Neural crest cell (in vitro differentiated cells): ENCODE measurements around the gene MUL1. TPM values are rescaled to one million over a fixed set of nuclear protein-coding genes. Genes with fewer than 3 reads are reported as not detected.

Experiments used
- DNase-seq: peaks from one replicate; pipeline ENCODE4 v3.0.0; 2021; ENCODE audit warnings: low read depth, mixed read lengths, low spot score
- H3K27ac Mint-ChIP-seq: one replicate; pipeline ENCODE4 v1.8.0; 2021; ENCODE audit warnings: mild to moderate bottlenecking, mixed read lengths; ENCODE audit not compliant: unreplicated experiment
- H3K27me3 Mint-ChIP-seq: 2 replicates; pipeline ENCODE4 v1.8.0; 2021; ENCODE audit warnings: low read depth, mild to moderate bottlenecking, mixed read lengths
- H3K36me3 Mint-ChIP-seq: 2 replicates; pipeline ENCODE4 v1.8.0; 2021; ENCODE audit warnings: low read depth, mild to moderate bottlenecking, mixed read lengths
- H3K4me1 Mint-ChIP-seq: 2 replicates; pipeline ENCODE4 v1.8.0; 2021; ENCODE audit warnings: mixed read lengths
- H3K4me3 Mint-ChIP-seq: one replicate; pipeline ENCODE4 v1.8.0; 2021; ENCODE audit warnings: mild to moderate bottlenecking, mixed read lengths
- H3K9me3 Mint-ChIP-seq: 2 replicates; pipeline ENCODE4 v1.8.0; 2021; ENCODE audit warnings: mixed read lengths
- CTCF ChIP-seq: fragments of 200-600 bp; sonication (generic); conservative IDR thresholded peaks from 2 replicates; pipeline ENCODE4 v1.5.0; 2021; ENCODE audit warnings: antibody characterized with exemption, mild to moderate bottlenecking
- total RNA-seq: library from RNA; stranded (reverse); gene quantifications from 2 replicates; pipeline ENCODE4 v1.2.1, GENCODE V29; 2021

The MUL1 gene
- total RNA-seq, 1 donor from 2014 or later: 27.6 TPM

GRCh38 chr1:20538227-20538626 lies 30.3 kb upstream of the MUL1 start:
- Mint-ChIP-seq H3K9me3 (no peaks in the 10 kb centered on the region), H3K4me1 (no peaks in the 10 kb centered on the region), H3K27ac (no peak overlapping the region), H3K4me3 (no peak overlapping the region), H3K27me3 (peaks cover 91% of the 10 kb centered on the region), H3K36me3 (no peaks in the 10 kb centered on the region)
- DNase-seq: no peak
- TF ChIP-seq CTCF: no peak

GRCh38 chr1:20534659-20535417 lies 26.9 kb upstream of the MUL1 start:
- H3K4me3 Mint-ChIP-seq: no peak overlapping the region
- no peaks in the 10 kb centered on the region for H3K36me3 Mint-ChIP-seq
- no peaks in the 10 kb centered on the region for H3K4me1 Mint-ChIP-seq
- TF ChIP-seq CTCF: no peak
- H3K27me3 Mint-ChIP-seq: peaks cover 85% of the 10 kb centered on the region
- DNase-seq: no peak
- no peak overlapping the region for H3K27ac Mint-ChIP-seq
- no peaks in the 10 kb centered on the region for H3K9me3 Mint-ChIP-seq

- Mint-ChIP-seq H3K4me3 (no peak overlapping the region), H3K27ac (no peak overlapping the region), H3K36me3 (no peaks in the 10 kb centered on the region), H3K4me1 (no peaks in the 10 kb centered on the region), H3K9me3 (no peaks in the 10 kb centered on the region), H3K27me3 (peaks cover 85% of the 10 kb centered on the region)
- no peak for TF ChIP-seq CTCF
- DNase-seq: no peak
Measured at GRCh38 chr1:20533635-20534034, 25.7 kb upstream of the MUL1 start.

- Mint-ChIP-seq H3K27ac (no peak overlapping the region), H3K4me1 (no peaks in the 10 kb centered on the region), H3K9me3 (no peaks in the 10 kb centered on the region), H3K27me3 (peaks cover 93% of the 10 kb centered on the region), H3K4me3 (no peak overlapping the region), H3K36me3 (no peaks in the 10 kb centered on the region)
- no peak for DNase-seq
- TF ChIP-seq CTCF: no peak
Measured at GRCh38 chr1:20530901-20531300, 22.9 kb upstream of the MUL1 start.

GRCh38 chr1:20530306-20530705 lies 22.4 kb upstream of the MUL1 start:
- no peaks in the 10 kb centered on the region for H3K36me3 Mint-ChIP-seq
- H3K4me3 Mint-ChIP-seq: no peak overlapping the region
- H3K27me3 Mint-ChIP-seq: peaks cover 91% of the 10 kb centered on the region
- no peak overlapping the region for H3K27ac Mint-ChIP-seq
- no peaks in the 10 kb centered on the region for H3K4me1 Mint-ChIP-seq
- DNase-seq: no peak
- H3K9me3 Mint-ChIP-seq: no peaks in the 10 kb centered on the region
- no peak for TF ChIP-seq CTCF
